ENCODE measurements around the gene EGFL8. TPM values are rescaled to one million over a fixed set of nuclear protein-coding genes. Genes with fewer than 3 reads are reported as not detected.

The EGFL8 gene
- total and polyA plus RNA-seq, 9 of the 15 experiments (the other 6 are each of a cell fraction or from before 2014, with no cell fraction given) = 2.2 to 47.4 (median 14.2) TPM

DNA sequence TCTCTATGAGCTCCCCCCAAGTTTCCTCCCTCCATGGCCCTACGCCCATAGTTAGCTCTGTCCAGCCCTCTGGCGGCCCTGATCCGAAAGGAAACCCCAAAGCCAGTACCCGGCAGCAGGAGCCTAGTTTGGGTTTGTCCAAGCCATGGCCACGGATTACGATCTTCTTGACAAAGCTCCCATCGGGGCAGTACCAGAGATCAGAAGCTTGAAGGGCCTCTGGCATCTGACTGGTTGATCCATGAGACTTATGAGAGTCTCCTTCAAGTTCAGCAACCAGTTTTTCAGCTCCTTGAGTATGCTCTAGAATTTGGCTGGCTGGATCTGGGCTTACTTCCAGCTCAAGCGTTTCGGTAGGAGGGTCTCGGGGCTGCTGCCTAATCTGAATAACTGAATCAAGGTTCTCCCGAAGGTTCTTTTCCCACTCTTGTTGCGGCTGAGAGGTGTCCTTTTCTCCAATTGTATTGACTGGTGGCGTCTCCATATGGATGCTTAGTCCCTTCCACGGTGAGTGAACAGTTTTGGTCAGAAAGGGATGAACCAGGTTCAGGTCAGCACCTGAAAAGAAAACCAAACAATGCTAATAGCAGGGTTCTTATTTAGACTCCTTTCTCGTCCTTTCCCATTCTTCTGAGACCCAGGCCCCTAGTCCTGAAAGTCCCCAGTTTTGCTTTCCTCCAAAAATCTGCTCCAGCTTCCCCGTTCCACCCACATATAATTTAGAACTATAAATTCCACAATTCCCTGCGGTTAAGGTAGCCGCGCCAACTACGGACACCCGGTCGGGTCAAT is 34.9 kb upstream of the EGFL8 start (continued):
- TF ChIP-seq, protein P1, sequence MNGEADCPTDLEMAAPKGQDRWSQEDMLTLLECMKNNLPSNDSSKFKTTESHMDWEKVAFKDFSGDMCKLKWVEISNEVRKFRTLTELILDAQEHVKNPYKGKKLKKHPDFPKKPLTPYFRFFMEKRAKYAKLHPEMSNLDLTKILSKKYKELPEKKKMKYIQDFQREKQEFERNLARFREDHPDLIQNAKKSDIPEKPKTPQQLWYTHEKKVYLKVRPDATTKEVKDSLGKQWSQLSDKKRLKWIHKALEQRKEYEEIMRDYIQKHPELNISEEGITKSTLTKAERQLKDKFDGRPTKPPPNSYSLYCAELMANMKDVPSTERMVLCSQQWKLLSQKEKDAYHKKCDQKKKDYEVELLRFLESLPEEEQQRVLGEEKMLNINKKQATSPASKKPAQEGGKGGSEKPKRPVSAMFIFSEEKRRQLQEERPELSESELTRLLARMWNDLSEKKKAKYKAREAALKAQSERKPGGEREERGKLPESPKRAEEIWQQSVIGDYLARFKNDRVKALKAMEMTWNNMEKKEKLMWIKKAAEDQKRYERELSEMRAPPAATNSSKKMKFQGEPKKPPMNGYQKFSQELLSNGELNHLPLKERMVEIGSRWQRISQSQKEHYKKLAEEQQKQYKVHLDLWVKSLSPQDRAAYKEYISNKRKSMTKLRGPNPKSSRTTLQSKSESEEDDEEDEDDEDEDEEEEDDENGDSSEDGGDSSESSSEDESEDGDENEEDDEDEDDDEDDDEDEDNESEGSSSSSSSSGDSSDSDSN (IDR thresholded peaks at IDR 0.05; ENCODE audit: borderline replicate concordance in 1 of 2, low read depth in 2 of 2, low read length in 2 of 2) = peak; percentile 49 to 89; a peak in 2 of 4 replicates
- peak; percentile 31; the same call in 1 of the 2 replicates for TF ChIP-seq NFIC (IDR thresholded peaks at IDR 0.05)
- TF ChIP-seq, protein P2, sequence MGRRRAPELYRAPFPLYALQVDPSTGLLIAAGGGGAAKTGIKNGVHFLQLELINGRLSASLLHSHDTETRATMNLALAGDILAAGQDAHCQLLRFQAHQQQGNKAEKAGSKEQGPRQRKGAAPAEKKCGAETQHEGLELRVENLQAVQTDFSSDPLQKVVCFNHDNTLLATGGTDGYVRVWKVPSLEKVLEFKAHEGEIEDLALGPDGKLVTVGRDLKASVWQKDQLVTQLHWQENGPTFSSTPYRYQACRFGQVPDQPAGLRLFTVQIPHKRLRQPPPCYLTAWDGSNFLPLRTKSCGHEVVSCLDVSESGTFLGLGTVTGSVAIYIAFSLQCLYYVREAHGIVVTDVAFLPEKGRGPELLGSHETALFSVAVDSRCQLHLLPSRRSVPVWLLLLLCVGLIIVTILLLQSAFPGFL (CRISPR knock-in tag; IDR thresholded peaks at IDR 0.05) = peak; percentile 75; the same call in 1 of the 2 replicates
- TF ChIP-seq, protein P3, sequence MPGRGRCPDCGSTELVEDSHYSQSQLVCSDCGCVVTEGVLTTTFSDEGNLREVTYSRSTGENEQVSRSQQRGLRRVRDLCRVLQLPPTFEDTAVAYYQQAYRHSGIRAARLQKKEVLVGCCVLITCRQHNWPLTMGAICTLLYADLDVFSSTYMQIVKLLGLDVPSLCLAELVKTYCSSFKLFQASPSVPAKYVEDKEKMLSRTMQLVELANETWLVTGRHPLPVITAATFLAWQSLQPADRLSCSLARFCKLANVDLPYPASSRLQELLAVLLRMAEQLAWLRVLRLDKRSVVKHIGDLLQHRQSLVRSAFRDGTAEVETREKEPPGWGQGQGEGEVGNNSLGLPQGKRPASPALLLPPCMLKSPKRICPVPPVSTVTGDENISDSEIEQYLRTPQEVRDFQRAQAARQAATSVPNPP (IDR thresholded peaks at IDR 0.05; ENCODE audit: borderline replicate concordance, insufficient read depth, insufficient read length) = no peak
- TF ChIP-seq TAF15 (IDR thresholded peaks at IDR 0.05; ENCODE audit: low read depth, low read length) = no peak
- TF ChIP-seq NR2F6 (CRISPR knock-in tag; IDR thresholded peaks at IDR 0.05) = no peak
- peak; percentile 5 for TF ChIP-seq KDM5B (IDR thresholded peaks at IDR 0.05; ENCODE audit: insufficient replicate concordance, low read depth, low read length)
- peak; percentile 73; the same call in 1 of the 2 replicates for TF ChIP-seq EHMT2 (IDR thresholded peaks at IDR 0.05)
- no peak for TF ChIP-seq MAFF (IDR thresholded peaks at IDR 0.05; ENCODE audit: low read length)
- no peak for TF ChIP-seq KLF13 (tag; IDR thresholded peaks at IDR 0.05; ENCODE audit: borderline replicate concordance, low read depth)
- no peak for TF ChIP-seq TAF1 (IDR thresholded peaks at IDR 0.05; ENCODE audit: control insufficient read depth, extremely low read depth, insufficient read depth, low read length, severe bottlenecking)
- TF ChIP-seq SAP30 (IDR thresholded peaks at IDR 0.05; ENCODE audit: borderline replicate concordance, insufficient read depth, low read depth, low read length, poor library complexity, severe bottlenecking) = peak; percentile 21
- no peak for TF ChIP-seq THRAP3 (IDR thresholded peaks at IDR 0.05; ENCODE audit: borderline replicate concordance)
- TF ChIP-seq, protein P4, sequence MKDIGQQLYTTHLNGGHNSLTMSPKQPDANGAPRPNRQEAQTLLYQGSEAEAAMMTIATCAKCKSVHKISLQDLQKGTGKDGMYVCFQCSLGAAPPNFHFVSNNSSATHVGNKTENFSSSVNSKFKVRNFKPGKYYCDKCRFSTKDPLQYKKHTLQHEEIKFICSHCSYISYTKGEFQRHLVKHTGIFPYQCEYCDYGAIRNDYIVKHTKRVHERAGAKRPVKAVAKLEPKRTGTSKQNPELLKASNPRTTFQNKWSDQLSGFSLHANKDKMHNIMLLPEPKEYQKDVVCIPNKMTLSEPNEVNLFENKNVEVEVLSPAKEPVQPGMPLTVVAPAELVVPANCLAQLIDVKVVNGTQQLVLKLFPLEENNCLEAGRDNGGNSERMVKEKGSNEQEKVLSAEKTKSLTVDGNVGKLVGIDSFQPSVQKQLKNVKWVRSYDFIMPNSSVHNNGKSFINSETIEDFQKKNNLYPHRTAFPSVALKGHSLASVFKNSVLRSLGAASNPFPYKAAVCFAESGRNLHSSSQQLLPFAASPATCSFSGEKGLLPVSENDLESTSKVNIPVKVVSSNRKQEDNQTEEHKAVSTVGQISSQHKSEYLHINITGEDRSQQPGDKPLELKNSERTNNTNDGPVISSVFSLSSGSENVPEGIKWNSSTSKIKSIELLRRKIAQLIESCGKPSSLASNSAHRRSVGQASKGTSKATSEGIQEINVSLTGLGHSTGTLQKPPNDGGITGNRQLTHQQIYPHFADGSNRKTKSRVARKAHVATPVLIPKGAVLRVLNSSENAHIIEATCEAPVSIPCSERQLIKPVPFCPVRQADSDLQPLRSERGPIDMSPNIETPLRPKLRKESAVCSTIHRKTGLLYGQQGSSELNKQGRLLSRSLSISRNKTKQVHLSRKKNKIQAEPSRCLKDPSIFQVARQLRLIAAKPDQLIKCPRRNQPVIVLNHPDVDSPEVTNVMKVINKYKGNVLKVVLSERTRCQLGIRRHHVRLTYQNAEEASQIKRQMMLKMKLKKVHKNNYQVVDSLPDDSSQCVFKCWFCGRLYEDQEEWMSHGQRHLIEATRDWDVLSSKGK (CRISPR knock-in tag; IDR thresholded peaks at IDR 0.05) = no peak

Measured in K562 (cell line).